HCT116 (cell line): ENCODE measurements around the gene SUPT5H. TPM values are rescaled to one million over a fixed set of nuclear protein-coding genes. Genes with fewer than 3 reads are reported as not detected.

ENCODE experiments used
- ATAC-seq: fragments of 200-7000 bp; cut with Tn5 transposase; 2 replicates; pipeline ENCODE4 v1.9.1; 2020; ENCODE audit warnings: mild to moderate bottlenecking, moderate library complexity
- BruUV-seq: library from RNA; stranded (reverse); fragments of 400-500 nt; replicated peaks from 2 replicates; lab custom pipeline; 2021; lab: Mats Ljungman, UMichigan
- CTCF ChIA-PET: fragments of 300-600 bp; sonication (Branson Sonifier 250); formaldehyde crosslinking; loops from one replicate; lab custom pipeline; 2021; ENCODE audit warnings: antibody characterized with exemption; lab: Charles Lee
- POLR2A ChIA-PET: fragments of 300-600, 350-600 bp; sonication (Branson Sonifier 250); formaldehyde crosslinking; loops from one replicate; lab custom pipeline; 2021; ENCODE audit warnings: antibody characterized with exemption; lab: Charles Lee
- RAD21 ChIA-PET, 2 experiments: fragments of 300-600 bp; sonication (Branson Sonifier 250); formaldehyde crosslinking; loops; one replicate each; lab custom pipeline; 2023; ENCODE audit warnings: low total read pairs in 2 of 2; ENCODE audit not compliant: uncharacterized antibody in 2 of 2, unreplicated experiment in 2 of 2, low non-redundant PET in 1 of 2; lab: Charles Lee
- DNase-seq: peaks from one replicate; pipeline ENCODE4 v3.0.0-alpha.2; 2010; ENCODE audit warnings: low read depth, low spot score
- H2AFZ ChIP-seq: fragments of 200-600 bp; shearing (Covaris generic), sonication (generic); 2 replicates; pipeline ENCODE4 v1.6.1; 2017; ENCODE audit warnings: low read depth, mixed run types, mixed read lengths, antibody characterized with exemption, low read length; ENCODE audit not compliant: poor library complexity, severe bottlenecking
- H3K27ac ChIP-seq: 2 replicates; pipeline ENCODE4 v1.5.1; 2012; ENCODE audit warnings: low read depth, low read length
- H3K27me3 ChIP-seq: fragments of 200-600 bp; sonication (generic); 2 replicates; pipeline ENCODE4 v1.6.1; 2016; ENCODE audit warnings: mixed run types, low read length, mixed read lengths; ENCODE audit not compliant: insufficient read depth
- H3K36me3 ChIP-seq, 2 experiments: fragments of 200-500 bp in 1 of 2; fragments of 200-600 bp in 1 of 2; sonication (Bioruptor generic) in 1 of 2; sonication (generic) in 1 of 2; 2 replicates each; pipeline versions ENCODE4 v1.5.1 to v1.6.1; 2014 to 2016; ENCODE audit warnings: low read length in 2 of 2, inconsistent platforms in 1 of 2, mixed read lengths in 1 of 2, mixed run types in 1 of 2; ENCODE audit not compliant: insufficient read depth in 2 of 2, control insufficient read depth in 1 of 2
- H3K4me1 ChIP-seq, 2 experiments: fragments of 200-600 bp in 1 of 2; sonication (generic) in 1 of 2; 2 replicates each; pipeline versions ENCODE4 v1.5.1 to v1.6.1; 2012 to 2017; ENCODE audit warnings: low read length in 2 of 2, inconsistent platforms in 1 of 2, mild to moderate bottlenecking in 1 of 2, mixed read lengths in 1 of 2, mixed run types in 1 of 2, moderate library complexity in 1 of 2; ENCODE audit not compliant: insufficient read depth in 2 of 2, control insufficient read depth in 1 of 2
- H3K4me2 ChIP-seq: fragments of 200-600 bp; sonication (generic); 2 replicates; pipeline ENCODE4 v1.6.1; 2017; ENCODE audit warnings: mixed run types, low read length, mixed read lengths
- H3K4me3 ChIP-seq, 2 experiments: fragments of 200-600 bp in 1 of 2; sonication (generic) in 1 of 2; replicated peaks in 1 of 2; 2 replicates each; pipeline ENCODE4 v1.5.1; 2011 to 2016; ENCODE audit warnings: low read length in 2 of 2, control low read depth in 1 of 2, low read depth in 1 of 2, mild to moderate bottlenecking in 1 of 2, mixed read lengths in 1 of 2, mixed run types in 1 of 2
- H3K79me2 ChIP-seq: fragments of 200-600 bp; sonication (generic); 2 replicates; pipeline ENCODE4 v1.6.1; 2017; ENCODE audit warnings: mild to moderate bottlenecking, mixed run types, low read length, moderate library complexity, mixed read lengths; ENCODE audit not compliant: insufficient read depth
- H3K9ac ChIP-seq: fragments of 200-600 bp; sonication (generic); 2 replicates; pipeline ENCODE4 v1.6.1; 2016; ENCODE audit warnings: low read length, mixed read lengths
- H3K9me2 ChIP-seq: fragments of 200-600 bp; sonication (generic), shearing (Covaris generic); 2 replicates; pipeline ENCODE4 v1.6.1; 2017; ENCODE audit warnings: mixed run types, mild to moderate bottlenecking, moderate library complexity; ENCODE audit not compliant: insufficient read depth
- H3K9me3 ChIP-seq, 2 experiments: fragments of 200-500 bp in 1 of 2; fragments of 200-600 bp in 1 of 2; sonication (Bioruptor generic) in 1 of 2; sonication (generic) in 1 of 2; 2 replicates each; pipeline ENCODE4 v1.6.1; 2014 to 2017; ENCODE audit warnings: low read length in 2 of 2, mixed read lengths in 2 of 2, inconsistent platforms in 1 of 2, low read depth in 1 of 2, mild to moderate bottlenecking in 1 of 2, mixed run types in 1 of 2, moderate library complexity in 1 of 2; ENCODE audit not compliant: control insufficient read depth in 1 of 2, insufficient read depth in 1 of 2
- H4K20me1 ChIP-seq: fragments of 200-600 bp; sonication (generic), shearing (Covaris generic); 2 replicates; pipeline ENCODE4 v1.6.1; 2017; ENCODE audit warnings: mixed run types, mild to moderate bottlenecking, moderate library complexity; ENCODE audit not compliant: insufficient read depth
- CEBPB ChIP-seq: IDR thresholded peaks from 2 replicates; pipeline ENCODE4 v1.6.1; 2012; ENCODE audit warnings: low read depth
- EGR1 ChIP-seq: IDR thresholded peaks from 2 replicates; pipeline ENCODE4 v1.6.1; 2012; ENCODE audit warnings: low read depth
- ELF1 ChIP-seq: IDR thresholded peaks from 2 replicates; pipeline ENCODE4 v1.6.1; 2012; ENCODE audit warnings: low read depth, borderline replicate concordance
- EZH2phosphoT487 ChIP-seq: fragments of 200-600 bp; IDR thresholded peaks from 2 replicates; pipeline ENCODE4 v1.6.1; 2018; ENCODE audit warnings: antibody characterized with exemption, borderline replicate concordance
- POLR2A ChIP-seq: IDR thresholded peaks from 2 replicates; pipeline ENCODE4 v1.7.0; 2011; ENCODE audit warnings: borderline replicate concordance; ENCODE audit not compliant: insufficient read depth, insufficient read length; ENCODE audit errors: extremely low read depth
- POLR2AphosphoS5 ChIP-seq: IDR thresholded peaks from 2 replicates; pipeline ENCODE4 v1.6.1; 2011; ENCODE audit warnings: mild to moderate bottlenecking, low read depth, low read length, moderate library complexity
- SP1 ChIP-seq: IDR thresholded peaks from 2 replicates; pipeline ENCODE4 v1.6.1; 2012; ENCODE audit warnings: low read depth
- YY1 ChIP-seq: IDR thresholded peaks from 2 replicates; pipeline ENCODE4 v1.6.1; 2011; ENCODE audit warnings: low read length, low read depth, moderate library complexity, mild to moderate bottlenecking; ENCODE audit not compliant: insufficient replicate concordance; ENCODE audit errors: extremely low read depth
- intact Hi-C: fragments of 100-400 bp; cut with micrococcal nuclease; formaldehyde crosslinking; loops from 2 replicates; pipeline ENCODE4 v1.10.0; 2022
- total RNA-seq: library from RNA; stranded (reverse); gene quantifications from one replicate; pipeline ENCODE4 v1.2.1, GENCODE V29; 2021; ENCODE audit not compliant: unreplicated experiment
- TF ChIP-seq, protein P1 (sequence below): IDR thresholded peaks from 2 replicates; pipeline ENCODE4 v1.6.1; 2011; ENCODE audit warnings: mild to moderate bottlenecking, low read length, moderate library complexity; ENCODE audit not compliant: insufficient replicate concordance; ENCODE audit errors: extremely low read depth

Gene SUPT5H
- total RNA-seq, 1 experiment from 2014 or later, result 120 TPM

GRCh38 chr19:39409208-39410016 lies 36.0 kb upstream of the SUPT5H start:
- no peaks in the 10 kb centered on the region for H3K27me3 ChIP-seq
- TF ChIP-seq ELF1 (no peak), EGR1 (no peak), EZH2phosphoT487 (no peak), SP1 (no peak), POLR2AphosphoS5 (peak; percentile 92), YY1 (peak; percentile 58), CEBPB (no peak), POLR2A (peak; percentile 50)
- TF ChIP-seq, protein P1, sequence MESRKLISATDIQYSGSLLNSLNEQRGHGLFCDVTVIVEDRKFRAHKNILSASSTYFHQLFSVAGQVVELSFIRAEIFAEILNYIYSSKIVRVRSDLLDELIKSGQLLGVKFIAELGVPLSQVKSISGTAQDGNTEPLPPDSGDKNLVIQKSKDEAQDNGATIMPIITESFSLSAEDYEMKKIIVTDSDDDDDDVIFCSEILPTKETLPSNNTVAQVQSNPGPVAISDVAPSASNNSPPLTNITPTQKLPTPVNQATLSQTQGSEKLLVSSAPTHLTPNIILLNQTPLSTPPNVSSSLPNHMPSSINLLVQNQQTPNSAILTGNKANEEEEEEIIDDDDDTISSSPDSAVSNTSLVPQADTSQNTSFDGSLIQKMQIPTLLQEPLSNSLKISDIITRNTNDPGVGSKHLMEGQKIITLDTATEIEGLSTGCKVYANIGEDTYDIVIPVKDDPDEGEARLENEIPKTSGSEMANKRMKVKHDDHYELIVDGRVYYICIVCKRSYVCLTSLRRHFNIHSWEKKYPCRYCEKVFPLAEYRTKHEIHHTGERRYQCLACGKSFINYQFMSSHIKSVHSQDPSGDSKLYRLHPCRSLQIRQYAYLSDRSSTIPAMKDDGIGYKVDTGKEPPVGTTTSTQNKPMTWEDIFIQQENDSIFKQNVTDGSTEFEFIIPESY, result peak; percentile 75
- no peak overlapping the region for H2AFZ ChIP-seq
- BruUV-seq, result no TSS peak
- no peaks in the 10 kb centered on the region for H3K9me2 ChIP-seq
- H3K9ac ChIP-seq, result peak overlapping the region; percentile 97
- peaks cover 50 to 85% of the 10 kb centered on the region in 2 experiments for H3K4me1 ChIP-seq
- peak; percentile 24 for ATAC-seq
- RAD21 ChIA-PET, result interaction anchor here (0.7 to 0.8 kb wide), 2 partner anchors 11 to 1224 kb away, joined by 3 to 5 read pairs; no protein-coding TSS in a partner anchor
- peak overlapping the region; percentile 100 for H3K27ac ChIP-seq
- CTCF ChIA-PET, result interaction anchor here (0.7 to 2.4 kb wide), 3 partner anchors 12 to 32 kb away, joined by 3 to 15 read pairs (median 5); partner anchors contain the start of genes MED29 and PAF1
- peaks cover 38% of the 10 kb centered on the region for H3K79me2 ChIP-seq
- POLR2A ChIA-PET, result interaction anchor here (0.7 to 4.1 kb wide), 9 partner anchors 9 to 67 kb away, joined by 3 to 57 read pairs (median 4); partner anchors contain the start of genes MED29, PAF1, RPS16 and SAMD4B
- peak overlapping the region; percentile 92 for H3K4me2 ChIP-seq
- no peaks in the 10 kb centered on the region for H3K9me3 ChIP-seq
- H4K20me1 ChIP-seq, result peaks cover 5% of the 10 kb centered on the region; the same call in 1 of the 2 replicates
- H3K4me3 ChIP-seq, result peak overlapping the region; percentile 90 to 98
- intact Hi-C loops, result loop anchor here (5.0 kb wide), 1 partner anchor 67 kb away; the partner anchor contains the start of gene SAMD4B
- peaks cover 2 to 12% of the 10 kb centered on the region in 2 experiments; a peak in 1 of 4 replicates for H3K36me3 ChIP-seq
- peak; percentile 90 for DNase-seq
